CD4-positive, alpha-beta T cell treated with Interleukin-4 for 4 hours (primary cell): Measurements from ENCODE around the gene IQCF6.
"Not testable (repeated sequence)": the region's sequence is repeated elsewhere in the genome, so short reads cannot be mapped to it uniquely, and the experiment has no call there.

Experiments
- DNase-seq: peaks from one replicate; pipeline ENCODE4 v3.0.0-alpha.2; 2020

The IQCF6 gene

DNA sequence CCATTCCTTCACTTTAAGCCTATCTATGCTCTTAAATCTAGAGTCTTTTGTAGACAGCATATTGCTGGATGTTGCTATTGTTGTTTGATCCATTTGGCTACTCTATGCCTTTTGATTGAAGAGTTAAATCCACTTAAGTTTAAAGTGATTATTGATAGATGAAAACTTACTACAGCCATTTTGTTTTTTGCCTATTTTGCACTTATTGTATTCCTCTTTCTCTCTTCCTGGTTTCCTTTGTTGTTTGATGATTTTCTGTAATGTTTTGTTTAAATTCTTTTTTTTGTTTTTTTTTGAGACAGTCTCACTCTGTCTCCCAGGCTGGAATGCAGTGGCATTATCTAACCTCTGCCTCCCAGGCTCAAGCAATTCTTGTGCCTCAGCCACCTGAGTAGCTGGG is 19.8 kb downstream of the IQCF6 start:
- DNase-seq, result no peak

DNA sequence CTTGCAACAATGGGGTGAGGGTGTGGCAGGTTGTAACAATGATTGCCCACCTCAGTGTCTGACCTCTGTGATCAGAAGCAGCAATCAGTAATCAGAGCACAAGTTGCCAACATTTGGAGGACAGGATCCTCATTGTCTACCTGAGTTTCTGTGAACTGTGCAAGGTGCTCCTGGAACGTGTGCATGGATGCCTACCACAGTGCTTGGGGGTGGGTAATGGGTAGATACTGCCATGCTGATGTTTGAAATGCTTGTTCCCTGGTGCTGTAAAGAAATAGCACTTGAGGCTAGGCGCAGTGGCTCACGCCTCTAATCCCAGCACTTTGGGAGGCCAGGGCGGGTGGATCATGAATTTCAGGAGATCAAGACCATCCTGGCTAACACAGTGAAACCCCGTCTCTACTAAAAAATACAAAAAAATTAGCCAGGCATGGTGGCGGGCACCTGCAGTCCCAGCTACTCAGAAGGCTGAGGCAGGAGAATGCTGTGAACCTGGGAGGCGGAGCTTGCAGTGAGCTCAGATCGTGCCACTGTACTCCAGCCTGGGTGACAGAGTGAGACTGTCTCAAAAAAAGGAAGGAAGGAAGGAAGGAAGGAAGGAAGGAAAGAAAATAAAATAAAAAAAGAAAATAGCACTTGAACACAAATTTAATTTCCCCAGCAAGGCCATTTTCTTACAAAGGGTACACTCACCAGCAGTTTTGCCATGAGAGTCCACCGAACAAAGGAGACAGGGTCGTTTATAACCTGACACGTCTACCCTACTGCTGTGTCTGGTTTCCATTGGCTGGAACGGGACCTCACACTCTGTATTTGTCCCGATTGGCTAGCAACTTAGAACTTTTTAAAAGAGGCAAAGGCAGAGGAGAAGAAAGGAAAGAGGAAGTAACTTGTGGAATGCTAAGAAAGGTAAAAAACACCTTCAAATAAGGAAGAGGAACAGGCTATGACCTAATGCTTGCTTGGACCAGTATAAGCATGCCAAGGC is 25.0 kb downstream of the IQCF6 start:
- DNase-seq, result not testable (repeated sequence)

DNA sequence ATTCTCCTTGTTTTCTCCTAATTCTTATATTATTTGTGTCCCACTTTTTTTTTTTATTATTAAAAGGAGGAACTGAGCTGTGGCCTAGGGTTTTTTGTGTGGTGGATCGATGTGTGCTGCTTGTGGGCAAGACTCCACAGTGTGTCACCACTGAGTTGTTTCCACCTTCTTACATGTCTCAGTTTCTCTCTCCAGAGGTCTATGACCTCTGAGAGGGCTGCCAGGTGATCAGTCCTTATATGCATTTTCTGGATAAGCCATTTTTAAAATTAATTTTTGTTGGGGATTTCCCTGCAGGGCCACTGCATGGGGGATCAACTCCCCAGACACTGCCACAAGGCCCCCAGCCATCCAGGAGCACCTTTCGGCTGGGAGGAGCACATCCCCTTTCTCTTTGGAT is 27.8 kb downstream of the IQCF6 start:
- no peak for DNase-seq

DNA sequence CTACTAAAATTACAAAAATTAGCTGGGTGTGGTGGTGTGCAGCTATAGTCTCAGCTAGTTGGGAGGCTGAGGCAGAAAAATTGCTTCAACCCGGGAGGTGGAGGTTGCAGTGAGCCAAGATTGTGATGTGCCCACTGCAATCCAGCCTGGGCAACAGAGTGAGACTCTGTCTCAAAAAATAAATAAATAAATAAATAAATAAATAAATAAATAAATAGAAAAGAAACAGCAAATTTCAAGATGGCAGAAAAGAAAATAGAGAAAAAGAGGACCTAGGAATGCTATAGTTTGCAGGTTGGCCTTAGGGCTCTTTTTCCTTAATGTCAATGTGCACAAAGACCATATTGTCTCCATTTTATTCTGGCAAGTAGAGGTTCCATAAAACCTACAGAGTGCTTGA is 28.2 kb downstream of the IQCF6 start:
- no peak for DNase-seq

GRCh38 chr3:51748327-51748726 is 30.7 kb downstream of the IQCF6 start:
- DNase-seq, result no peak

GRCh38 chr3:51747840-51748239 is 31.2 kb downstream of the IQCF6 start:
- no peak for DNase-seq

DNA sequence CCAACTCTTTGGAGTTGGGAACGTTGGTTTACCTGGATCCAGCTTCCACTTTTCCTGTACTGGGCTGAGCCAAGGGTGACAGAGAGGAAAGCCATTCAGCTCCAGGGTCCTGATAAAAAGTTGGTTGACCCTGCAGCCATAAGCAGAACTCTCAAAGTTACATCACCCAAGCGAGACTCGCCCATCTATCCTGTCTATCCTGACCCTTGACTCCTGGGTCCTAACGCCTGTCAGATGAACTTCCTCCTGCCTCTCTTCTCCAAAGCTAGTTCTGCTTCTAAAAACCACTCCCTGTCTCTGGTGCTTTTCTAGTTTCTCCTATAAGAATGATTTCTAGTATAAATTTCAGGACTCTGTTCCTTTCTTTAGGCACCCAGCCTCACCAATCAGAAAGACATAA is 36.1 kb downstream of the IQCF6 start:
- DNase-seq, result peak; percentile 8

- not testable (repeated sequence) for DNase-seq
Observed at GRCh38 chr3:51742320-51742719, 36.7 kb downstream of the IQCF6 start.

GRCh38 chr3:51739110-51739509 is 39.9 kb downstream of the IQCF6 start:
- DNase-seq, result no peak

GRCh38 chr3:51735950-51736349 is 43.1 kb downstream of the IQCF6 start:
- no peak for DNase-seq

DNA sequence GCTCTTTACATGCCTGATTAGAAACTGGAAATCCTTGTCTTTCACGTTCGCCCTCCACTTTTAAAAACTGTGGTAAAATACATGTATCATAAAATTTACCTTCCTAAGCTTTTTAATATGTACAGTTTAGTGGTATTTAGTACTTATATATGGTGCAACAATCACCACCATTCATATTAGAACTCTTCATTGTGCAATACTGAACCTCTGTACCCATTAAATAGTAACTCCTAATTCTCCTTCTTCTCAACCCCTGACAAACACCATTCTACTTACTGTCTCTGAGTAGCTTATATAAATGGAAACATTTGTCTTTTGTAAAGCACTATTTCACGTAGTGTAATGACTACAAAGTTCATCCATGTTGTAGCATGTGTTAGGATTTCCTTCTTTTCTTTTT is 44.0 kb downstream of the IQCF6 start:
- no peak for DNase-seq

GRCh38 chr3:51734572-51734907 is 44.5 kb downstream of the IQCF6 start:
- no peak for DNase-seq

- no peak for DNase-seq
Observed at GRCh38 chr3:51733859-51734571, 45.0 kb downstream of the IQCF6 start.

GRCh38 chr3:51729042-51729633 is 49.9 kb downstream of the IQCF6 start:
- no peak for DNase-seq
